Hypothalamus (tissue), 51 donors: ENCODE measurements around the gene ZCCHC10.
A peak's percentile ranks its signal among the peaks of the same experiment; 100 is the strongest.
"Not testable (repeated sequence)": the region's sequence is repeated elsewhere in the genome, so short reads cannot be mapped to it uniquely, and the experiment has no call there.

Experiments
- DNase-seq, 51 donors: peaks; one replicate each; lab custom pipeline; 2025; lab: John Stamatoyannopoulos, UW

Gene ZCCHC10

DNA sequence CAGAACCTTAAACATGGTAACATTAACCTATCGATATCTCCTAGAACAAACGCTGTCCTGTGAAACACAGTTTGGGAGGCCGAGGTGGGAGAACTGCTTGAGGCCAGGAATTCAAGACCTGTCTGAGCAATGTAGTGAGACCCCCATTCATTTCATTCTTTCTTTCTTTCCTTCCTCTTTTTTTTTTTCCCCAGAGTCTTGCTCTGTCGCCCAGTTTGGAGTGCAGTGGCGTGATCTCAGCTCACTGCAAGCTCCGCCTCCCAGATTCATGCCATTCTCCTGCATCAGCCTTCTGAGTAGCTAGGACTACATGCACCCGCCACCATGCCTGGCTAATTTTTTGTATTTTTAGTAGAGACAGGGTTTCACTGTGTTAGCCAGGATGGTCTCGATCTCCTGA, 20.2 kb upstream of the ZCCHC10 start:
- not testable (repeated sequence) for DNase-seq

DNA sequence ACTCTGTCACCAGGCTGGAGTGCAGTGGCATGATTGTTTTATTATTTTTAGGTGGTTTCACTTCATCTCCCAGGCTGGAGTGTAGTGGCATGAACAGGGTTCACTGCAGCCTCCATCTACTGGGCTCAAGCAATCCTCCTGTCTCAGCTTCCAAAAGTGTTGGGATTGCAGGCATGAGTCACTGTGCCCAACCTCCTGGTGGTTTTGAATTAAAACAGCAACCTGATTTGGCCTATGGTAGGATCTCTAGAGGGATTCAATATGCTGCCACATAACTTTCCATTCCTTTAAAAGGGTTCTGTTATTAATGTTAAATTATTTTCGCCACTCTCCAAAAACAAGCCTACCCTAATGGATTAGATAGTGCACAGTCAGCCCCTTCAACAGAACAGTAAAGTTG, 15.6 kb upstream of the ZCCHC10 start:
- DNase-seq, result no peak

DNA sequence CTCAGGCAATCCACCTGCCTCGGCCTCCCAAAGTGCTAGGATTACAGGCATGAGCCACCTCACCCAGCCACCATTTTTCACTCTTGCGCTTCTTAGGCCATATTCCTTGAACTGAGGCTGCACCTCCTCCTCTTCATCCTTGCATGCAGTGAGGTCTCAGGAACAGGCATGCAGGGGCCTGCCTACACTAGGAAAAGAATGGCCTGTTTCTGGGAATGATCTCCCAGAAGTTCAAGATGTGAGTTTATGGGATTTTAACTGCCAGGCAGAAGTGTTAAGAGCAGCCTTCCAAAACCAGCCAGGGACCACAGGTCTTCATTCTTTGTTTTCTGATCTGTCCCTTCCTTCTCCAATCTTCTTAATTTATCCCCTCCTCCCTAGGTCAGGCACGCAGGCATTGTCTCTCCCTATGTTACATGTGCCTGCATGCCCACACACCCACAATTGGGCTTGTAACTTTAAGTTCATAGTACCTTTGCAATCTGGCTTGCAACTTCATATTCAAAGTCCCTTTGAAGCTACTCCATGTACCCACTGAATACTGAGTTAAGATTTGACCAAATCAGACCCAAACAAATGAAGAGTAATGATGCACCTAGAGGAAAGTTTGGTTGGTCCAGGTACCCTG, 14.9 kb upstream of the ZCCHC10 start:
- no peak for DNase-seq

DNA sequence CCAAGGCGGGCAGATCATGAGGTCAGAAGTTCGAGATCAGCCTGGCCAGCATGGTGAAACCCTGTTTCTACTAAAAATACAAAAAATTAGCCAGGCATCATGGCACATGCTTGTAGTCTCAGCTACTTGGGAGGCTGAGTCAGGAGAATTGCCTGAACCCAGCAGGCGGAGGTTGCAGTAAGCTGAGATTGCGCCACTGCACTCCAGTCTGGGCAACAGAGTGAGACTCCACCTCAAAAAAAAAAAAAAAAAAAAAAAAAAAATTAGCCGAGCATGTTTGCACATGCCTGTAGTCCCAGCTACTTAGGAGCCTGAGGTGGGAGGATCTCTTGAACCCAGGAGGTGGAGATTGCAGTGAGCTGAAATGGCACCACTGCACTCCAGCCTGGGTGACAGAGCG, 10.3 kb upstream of the ZCCHC10 start:
- DNase-seq, result not testable (repeated sequence)

DNA sequence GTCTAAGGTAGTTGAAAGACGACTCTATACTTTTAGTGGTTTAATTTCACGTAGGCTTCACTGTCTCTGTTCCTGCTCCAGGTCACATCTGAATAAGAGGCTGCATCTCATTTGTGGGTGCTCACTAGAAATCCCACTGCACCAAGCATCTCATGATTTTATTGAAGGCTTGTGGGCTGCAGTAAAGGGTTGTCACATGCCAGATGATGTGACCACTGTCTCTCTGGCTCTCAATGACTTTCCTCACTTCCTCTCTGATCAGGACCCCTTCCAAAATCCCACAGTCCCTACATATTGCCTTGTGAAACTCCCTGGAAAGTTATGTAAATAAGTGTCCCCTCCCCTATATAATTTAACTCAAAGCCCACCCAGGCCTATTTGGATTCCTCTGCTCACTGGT, 8.9 kb upstream of the ZCCHC10 start:
- DNase-seq, result no peak

DNA sequence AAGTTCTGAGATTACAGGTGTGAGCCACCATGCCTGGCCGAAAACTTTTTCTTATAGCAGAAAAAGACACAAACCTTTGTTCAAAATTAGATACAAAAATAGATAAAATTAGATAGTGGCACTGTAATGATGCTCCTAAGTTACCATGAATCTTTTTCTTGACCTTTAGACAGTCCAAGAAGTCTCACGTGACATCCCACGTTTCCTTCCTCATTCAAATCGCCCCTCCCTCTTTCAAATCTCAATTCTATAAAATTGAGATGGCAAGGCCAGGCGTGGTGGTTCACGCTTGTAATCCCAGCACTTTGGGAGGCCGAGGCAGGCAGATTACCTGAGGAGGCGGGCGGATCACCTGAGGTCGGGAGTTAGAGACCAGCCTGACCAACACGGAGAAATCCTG, 7.7 kb upstream of the ZCCHC10 start:
- no peak for DNase-seq

DNA sequence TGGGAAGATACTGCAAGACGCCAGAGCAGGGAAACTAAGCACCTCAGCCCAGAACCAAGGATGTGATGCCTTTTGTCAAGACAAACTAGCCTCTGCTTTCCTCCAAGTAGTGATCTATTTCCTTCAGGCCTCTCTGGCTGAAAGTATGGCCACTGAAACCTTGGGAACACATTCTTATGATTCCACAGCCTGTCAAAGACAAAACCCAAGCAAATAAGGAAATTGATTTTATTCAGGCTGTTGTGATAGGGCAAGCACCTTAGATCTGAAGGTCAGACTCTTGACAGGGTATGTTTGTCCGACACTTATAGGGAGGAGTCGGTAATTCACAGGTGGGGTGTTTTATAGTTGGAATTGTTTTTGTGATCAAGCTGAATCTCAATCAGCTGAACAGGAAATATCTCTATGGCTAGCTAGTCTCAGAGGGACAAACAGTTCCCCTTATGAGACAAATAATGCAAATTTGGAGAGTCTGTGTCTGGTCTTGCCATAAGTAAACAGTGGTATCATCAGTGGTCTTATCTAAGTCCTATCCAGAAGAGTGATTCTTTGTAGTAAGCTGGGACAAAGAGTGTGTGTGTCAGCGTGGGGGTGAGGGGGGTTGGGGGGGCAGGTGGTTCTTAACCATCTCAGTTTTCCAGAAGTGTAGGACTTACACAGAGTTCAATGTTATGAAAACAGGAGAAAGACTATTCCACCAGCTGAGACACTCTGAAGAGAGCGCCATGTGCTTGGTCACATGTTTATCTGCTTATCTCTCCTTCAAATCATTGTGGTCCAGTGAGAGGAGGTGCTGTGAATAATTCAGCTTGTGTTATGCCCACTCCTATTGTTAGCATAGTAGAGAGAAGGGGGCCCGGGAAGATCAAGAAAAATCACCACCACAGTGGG, 6.7 kb upstream of the ZCCHC10 start:
- DNase-seq, result no peak

DNA sequence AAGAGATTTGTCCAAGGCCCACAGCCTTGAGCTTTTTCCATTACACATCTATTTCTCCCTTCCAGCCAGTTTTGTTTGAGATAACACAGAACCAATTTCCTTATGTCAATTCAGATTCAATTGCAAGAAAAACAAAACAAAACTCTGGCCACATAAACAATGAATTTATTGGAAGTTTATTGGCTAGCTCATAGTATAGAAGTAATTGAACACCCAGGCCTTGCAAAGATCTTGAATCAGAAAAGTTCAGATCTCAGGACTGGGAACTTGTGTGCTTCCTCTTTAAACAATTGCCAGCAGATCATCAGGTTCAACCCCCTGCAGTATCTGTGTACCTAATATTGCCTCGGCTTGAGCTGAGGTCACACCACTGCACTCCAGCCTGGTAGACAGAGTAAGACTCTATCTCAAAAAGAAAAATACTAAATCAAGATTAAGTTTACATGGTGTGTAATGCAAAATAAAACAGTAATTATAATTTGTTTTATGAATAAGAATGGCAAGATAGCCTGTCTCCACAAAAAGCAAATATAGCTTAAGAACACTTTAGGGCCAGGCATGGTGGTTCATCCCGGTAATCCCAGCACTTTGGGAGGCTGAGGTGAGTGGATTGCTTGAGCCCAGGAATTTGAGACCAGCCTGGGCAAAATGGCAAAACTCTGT, 4.1 kb upstream of the ZCCHC10 start:
- no peak for DNase-seq

DNA sequence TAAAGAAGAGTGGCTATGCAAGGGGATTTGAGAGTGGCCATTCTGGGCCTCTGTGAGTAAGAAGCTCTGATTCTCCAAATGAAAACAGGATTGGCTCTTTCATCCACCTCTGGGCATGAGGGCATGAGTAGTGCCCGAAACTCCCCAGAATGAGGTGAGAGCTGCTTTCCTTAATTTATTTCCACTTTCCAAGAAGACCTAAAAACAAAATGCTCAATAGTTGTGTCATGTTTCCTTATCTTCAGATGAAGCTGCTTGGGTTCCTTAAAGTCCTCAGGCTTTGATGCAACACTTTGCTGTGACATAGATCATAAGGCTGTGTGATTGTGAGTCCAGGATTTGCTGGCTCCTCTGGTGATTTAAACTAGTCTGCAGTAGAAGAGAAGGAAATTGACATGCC, 3.1 kb upstream of the ZCCHC10 start:
- DNase-seq, result no peak

DNA sequence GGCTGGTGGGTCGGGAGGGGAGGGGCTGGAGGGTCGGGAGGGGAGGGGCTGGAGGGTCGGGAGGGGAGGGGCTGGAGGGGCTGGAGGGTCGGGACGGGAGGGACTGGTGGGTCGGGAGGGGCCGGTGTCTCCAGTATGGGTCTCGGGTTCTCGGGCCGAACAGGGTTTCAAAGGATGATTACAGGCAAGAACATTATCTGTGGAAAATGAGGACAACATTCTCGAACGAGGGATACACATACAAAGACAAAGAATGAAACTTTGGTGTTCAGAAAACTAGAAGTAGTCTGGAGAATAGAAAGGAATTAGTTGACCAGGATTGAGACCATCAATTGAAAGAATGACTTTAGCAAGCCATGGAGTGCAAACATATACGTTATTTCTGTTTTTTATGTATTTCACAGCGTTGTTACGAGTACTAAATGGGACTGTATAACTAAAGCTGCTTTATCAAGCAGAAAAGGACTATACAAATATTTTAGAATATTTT, 360 bp upstream of the ZCCHC10 start:
- no peak for DNase-seq

DNA sequence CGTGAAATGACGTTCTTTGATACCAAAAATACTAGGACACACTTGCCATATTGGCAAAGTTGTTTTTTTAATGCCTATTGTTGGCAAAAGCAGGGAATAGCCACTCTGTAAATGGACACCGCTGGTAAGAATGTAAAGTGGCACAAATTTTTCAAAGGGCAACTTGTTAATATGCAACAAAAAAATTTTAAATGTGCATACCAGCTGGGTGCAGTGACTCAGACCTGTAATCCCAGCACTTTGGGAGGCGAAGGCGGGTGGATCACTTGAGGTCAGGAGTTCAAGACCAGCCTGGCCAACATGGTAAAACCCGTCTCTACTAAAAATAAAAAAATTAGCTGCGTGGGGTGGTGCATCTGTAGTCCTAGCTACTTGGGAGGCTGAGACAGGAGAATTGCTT, 6.9 kb downstream of the ZCCHC10 start:
- not testable (repeated sequence) for DNase-seq

DNA sequence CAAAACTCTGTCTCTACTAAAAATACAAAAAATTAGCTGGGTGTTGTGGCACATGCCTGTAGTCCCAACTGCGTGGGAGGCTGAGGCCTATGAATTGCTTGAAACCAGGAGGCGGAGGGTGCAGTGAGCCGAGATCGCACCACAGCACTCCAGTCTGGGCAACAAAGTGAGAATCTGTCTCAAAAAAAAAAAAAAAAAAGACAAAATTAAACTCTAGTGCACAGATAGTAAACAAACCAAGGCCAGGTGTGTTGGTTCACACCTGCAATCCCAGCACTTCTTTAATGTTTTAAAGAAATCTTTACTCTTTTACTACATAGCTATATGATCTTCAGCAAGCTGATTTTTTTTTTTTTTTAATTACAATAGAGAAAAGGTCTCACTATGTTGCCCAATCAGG, 8.4 kb downstream of the ZCCHC10 start:
- no peak for DNase-seq

DNA sequence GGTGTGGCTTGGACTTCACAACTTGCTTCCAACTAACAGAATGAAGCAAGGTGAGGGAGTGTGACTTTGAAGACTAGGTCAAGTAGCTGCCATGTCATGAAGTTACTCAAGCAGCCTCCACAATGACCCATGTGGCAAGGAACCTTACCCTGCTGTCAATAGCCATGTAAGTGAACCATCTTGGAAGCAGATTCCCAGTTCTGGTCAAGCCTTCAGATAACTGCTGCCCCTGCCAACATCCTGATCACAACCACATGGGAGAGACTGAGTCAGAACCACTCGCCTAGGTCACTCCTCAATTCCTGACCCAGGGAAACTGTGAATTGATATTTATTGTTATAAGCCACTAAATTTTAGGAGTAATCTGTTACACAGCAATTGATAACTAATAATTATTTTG, 10.9 kb downstream of the ZCCHC10 start:
- DNase-seq, result no peak

DNA sequence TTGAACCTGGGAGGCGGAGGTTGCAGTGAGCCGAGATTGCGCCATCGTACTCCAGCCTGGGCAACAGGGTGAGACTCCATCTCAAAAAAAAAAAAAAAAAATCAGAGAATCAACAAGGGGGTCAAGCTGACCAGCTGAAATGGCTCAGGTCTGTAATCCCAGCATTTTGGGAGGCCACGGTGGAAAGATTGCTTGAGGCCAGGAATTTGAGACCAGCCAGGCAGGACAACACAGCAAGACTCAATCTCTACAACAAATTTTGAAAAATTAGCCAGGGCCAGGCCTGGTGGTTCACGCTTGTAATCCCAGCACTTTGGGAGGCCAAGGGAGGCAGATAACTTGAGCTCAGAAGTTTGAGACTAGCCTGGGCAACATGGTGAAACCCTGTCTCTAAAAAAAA, 17.9 kb downstream of the ZCCHC10 start:
- not testable (repeated sequence) for DNase-seq

DNA sequence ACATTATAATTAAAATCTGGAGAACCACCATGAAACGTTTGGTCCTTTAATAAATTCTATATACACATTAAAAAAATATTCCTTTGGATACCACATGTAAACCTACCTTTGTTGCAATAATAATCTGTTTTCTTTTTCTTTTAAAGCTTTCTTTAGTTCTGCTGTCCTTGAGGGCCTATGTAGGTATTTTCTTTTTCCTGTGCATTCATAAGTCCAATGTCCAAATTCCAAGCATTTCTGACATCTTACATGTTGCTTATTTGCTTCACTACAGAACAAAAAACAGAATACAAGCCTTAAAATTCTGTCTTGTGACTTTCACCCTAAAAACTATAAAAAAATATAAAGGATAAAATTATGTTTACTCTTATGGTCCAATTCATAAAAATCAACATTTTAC, 19.7 kb downstream of the ZCCHC10 start:
- no peak for DNase-seq

DNA sequence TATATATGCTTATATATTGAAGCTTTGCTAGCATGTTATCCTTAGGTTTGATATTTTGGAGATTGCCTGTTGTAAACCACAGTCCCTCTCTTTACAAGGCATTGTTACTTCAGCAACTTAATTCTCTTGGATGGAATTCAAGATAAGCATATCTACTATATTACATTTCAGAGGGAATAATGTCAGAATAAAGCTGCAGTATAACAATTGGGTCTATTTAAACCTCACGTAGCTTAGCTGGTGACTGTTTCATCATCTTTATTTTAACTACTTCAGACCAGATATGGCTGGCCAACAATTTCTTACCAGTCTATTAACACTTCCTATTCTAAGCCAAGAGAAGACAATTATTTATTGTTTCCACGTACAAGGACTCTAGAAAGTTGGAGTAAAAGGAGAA, 27.1 kb downstream of the ZCCHC10 start:
- no peak for DNase-seq

DNA sequence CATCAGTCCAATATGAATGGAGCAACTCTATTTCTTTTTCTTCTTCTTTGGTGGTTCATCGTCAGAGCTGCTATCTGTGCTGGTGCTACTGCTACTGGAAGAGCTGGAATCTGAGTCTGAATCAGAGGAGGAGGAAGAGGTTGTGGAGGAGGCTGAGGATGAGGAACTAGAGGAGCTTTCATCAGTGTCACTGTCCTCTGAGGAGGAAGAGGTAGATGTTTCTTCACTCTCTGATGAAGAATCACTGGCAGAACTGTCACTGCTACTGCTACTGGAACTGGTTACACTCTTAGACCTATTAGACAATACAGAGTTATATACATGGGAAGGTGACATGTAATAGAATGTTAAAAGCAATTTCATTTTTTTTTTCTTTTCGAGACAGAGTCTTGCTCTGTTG, 27.8 kb downstream of the ZCCHC10 start:
- peak in 1 of 51 donors; percentile 4 for DNase-seq

DNA sequence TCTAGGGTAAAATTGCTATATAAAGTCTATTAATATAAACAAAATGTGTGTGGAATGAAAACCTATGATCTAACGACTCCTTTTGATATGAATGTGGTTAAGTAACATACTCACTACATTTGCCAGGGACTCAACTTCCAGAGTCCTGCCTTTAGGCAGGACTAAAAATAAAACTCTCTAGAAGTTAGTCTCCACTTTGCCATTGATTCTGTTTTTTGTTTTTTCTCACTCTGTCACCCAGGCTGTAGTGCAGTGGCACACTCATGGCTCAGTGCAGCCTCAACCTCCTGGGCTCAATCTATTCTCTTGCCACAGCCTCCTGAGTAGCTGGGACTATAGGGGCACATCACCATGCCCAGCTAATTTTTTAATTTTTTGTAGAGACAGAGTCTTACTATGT, 30.0 kb downstream of the ZCCHC10 start:
- no peak for DNase-seq

DNA sequence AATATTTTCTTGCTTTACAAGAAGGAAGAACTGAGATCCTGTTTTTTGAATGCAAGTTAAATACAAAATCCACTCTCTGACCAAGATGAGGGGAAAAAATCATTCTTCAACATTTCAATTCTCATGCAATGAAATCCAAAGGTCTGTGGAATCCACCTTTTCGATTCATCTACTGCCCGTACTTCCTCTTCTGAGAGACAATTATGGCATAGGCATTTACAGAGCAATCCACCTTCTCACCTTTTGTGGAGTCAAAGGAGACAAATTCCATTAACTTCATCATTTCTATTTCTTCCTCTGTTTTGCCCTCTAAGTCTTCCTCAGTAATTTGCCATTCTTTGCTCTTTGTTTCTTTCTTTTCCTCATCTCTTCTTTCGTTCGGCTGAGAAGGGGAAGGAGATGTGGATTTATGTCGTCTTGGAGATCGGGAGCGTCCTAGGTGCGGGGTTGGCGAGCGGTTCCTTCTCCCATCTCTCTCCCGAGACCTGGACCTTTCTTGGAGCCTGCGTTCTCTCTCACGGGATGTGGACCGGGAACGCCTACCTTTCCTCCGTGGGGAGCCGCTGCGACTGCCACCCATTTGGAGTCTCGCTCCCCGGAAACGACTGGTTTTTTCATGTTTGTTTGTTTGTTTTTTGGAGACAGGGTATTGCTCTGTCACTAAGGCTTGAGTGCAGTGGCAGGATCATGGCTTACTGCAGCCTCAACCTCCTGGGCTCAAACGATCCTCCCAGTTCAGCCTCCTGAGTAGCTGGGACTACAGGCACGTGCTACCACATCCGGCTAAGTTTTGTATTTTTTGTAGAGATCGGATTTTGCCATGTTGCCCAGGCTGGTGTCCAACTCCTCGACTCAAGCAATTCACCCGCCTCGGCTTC, 38.6 kb downstream of the ZCCHC10 start:
- DNase-seq, result no peak

DNA sequence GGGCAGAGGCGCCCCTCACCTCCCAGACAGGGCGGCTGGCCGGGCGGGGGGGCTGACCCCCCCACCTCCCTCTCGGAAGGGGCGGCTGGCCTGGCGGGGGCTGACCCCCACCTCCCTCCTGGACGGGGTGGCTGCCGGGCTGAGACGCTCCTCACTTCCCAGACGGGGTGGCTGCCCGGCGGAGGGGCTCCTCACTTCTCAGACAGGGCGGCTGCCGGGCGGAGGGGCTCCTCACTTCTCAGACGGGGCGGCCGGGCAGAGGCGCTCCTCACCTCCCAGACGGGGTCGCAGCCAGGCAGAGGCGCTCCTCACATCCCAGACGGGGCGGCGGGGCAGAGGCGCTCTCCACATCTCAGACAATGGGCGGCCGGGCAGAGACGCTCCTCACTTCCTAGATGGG, 43.4 kb downstream of the ZCCHC10 start:
- not testable (repeated sequence) for DNase-seq

DNA sequence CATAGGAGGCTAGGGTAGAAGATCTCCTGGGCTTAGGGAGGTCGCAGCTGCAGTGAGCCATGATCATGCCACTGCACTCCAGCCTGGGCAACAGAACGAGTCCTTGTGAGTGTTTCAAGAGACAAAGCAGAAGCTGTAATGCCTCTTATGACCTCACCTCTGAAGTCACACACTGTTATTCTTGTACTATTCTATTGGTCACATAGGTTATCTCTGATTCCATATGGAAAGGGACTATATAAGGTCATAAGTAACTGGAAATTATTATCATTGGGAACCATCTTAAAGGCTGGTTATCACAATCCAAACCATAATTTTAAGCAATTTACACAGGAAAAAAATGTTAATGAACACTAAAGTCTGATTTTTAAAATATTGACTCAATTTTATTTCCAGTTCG, 45.1 kb downstream of the ZCCHC10 start:
- no peak for DNase-seq
